Measurements from ENCODE around the gene DNAJC13.

Gene DNAJC13

DNA sequence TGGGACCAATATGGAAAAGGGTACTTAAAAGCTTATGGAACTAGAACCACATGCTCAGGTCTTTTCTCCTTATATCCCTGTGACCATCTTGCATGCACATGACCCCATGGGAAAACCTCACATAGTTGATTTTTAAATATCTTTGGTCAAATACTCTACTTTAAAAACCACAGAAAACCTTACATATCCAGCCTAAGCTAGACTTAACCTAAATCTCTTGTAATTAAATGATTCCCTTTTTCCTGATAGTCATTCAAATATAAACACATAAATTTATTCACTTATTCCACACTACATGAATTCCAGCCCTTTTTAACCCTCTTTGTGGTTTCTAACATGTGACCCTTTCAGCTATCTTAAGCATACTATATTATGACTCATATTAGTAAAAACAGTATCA is 46.8 kb downstream of the DNAJC13 start:
- TF ChIP-seq FOXM1 (IDR thresholded peaks at IDR 0.05; ENCODE audit: borderline replicate concordance, low read depth) (no peak), EP300 (IDR thresholded peaks at IDR 0.05; ENCODE audit: borderline replicate concordance) (no peak), ZBTB7A (IDR thresholded peaks at IDR 0.05; ENCODE audit: low read depth) (no peak), TAF1 (IDR thresholded peaks at IDR 0.05; ENCODE audit: low read depth) (no peak), CREB1 (IDR thresholded peaks at IDR 0.05; ENCODE audit: low read depth) (no peak), EGR1 (IDR thresholded peaks at IDR 0.05) (no peak), NFIC (IDR thresholded peaks at IDR 0.05) (no peak), TCF12 (IDR thresholded peaks at IDR 0.05; ENCODE audit: low read depth) (no peak), RAD21 (IDR thresholded peaks at IDR 0.05; ENCODE audit: low read depth) (no peak), CEBPB (IDR thresholded peaks at IDR 0.05) (no peak), TEAD4 (IDR thresholded peaks at IDR 0.05) (no peak), YY1 (IDR thresholded peaks at IDR 0.05; ENCODE audit: low read depth) (no peak)
- TF ChIP-seq, protein P1, sequence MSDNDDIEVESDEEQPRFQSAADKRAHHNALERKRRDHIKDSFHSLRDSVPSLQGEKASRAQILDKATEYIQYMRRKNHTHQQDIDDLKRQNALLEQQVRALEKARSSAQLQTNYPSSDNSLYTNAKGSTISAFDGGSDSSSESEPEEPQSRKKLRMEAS (IDR thresholded peaks at IDR 0.05) = no peak
- TF ChIP-seq, protein P2, sequence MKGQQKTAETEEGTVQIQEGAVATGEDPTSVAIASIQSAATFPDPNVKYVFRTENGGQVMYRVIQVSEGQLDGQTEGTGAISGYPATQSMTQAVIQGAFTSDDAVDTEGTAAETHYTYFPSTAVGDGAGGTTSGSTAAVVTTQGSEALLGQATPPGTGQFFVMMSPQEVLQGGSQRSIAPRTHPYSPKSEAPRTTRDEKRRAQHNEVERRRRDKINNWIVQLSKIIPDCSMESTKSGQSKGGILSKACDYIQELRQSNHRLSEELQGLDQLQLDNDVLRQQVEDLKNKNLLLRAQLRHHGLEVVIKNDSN (IDR thresholded peaks at IDR 0.05) = no peak
- TF ChIP-seq, protein P3, sequence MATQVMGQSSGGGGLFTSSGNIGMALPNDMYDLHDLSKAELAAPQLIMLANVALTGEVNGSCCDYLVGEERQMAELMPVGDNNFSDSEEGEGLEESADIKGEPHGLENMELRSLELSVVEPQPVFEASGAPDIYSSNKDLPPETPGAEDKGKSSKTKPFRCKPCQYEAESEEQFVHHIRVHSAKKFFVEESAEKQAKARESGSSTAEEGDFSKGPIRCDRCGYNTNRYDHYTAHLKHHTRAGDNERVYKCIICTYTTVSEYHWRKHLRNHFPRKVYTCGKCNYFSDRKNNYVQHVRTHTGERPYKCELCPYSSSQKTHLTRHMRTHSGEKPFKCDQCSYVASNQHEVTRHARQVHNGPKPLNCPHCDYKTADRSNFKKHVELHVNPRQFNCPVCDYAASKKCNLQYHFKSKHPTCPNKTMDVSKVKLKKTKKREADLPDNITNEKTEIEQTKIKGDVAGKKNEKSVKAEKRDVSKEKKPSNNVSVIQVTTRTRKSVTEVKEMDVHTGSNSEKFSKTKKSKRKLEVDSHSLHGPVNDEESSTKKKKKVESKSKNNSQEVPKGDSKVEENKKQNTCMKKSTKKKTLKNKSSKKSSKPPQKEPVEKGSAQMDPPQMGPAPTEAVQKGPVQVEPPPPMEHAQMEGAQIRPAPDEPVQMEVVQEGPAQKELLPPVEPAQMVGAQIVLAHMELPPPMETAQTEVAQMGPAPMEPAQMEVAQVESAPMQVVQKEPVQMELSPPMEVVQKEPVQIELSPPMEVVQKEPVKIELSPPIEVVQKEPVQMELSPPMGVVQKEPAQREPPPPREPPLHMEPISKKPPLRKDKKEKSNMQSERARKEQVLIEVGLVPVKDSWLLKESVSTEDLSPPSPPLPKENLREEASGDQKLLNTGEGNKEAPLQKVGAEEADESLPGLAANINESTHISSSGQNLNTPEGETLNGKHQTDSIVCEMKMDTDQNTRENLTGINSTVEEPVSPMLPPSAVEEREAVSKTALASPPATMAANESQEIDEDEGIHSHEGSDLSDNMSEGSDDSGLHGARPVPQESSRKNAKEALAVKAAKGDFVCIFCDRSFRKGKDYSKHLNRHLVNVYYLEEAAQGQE (IDR thresholded peaks at IDR 0.05; ENCODE audit: low read depth) = no peak

DNA sequence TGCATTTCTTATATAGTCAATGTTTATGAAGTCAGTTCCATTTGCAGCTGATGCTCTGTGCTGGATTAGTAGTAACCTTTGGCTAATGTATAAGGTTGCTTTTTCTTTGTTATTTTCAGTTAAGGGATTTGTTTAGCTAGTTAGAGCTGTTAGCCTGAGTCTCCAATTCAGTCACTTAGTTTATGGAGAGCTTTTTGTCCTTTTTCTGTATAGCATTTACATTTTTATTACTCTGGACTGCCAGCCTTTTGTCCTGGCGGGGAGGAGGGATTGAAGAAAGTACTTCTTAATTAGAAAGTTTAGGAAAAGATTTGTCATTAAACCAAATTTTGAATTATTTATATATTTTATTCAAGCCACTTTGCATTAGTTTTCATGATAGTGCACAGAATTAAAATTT is 52.0 kb downstream of the DNAJC13 start:
- TF ChIP-seq CREB1 (IDR thresholded peaks at IDR 0.05; ENCODE audit: low read depth) (no peak), TEAD4 (IDR thresholded peaks at IDR 0.05) (no peak), FOXM1 (IDR thresholded peaks at IDR 0.05; ENCODE audit: borderline replicate concordance, low read depth) (no peak), NFIC (IDR thresholded peaks at IDR 0.05) (no peak), EGR1 (IDR thresholded peaks at IDR 0.05) (no peak), TCF12 (IDR thresholded peaks at IDR 0.05; ENCODE audit: low read depth) (no peak), CEBPB (IDR thresholded peaks at IDR 0.05) (no peak), RAD21 (IDR thresholded peaks at IDR 0.05; ENCODE audit: low read depth) (no peak), ZBTB7A (IDR thresholded peaks at IDR 0.05; ENCODE audit: low read depth) (no peak), EP300 (IDR thresholded peaks at IDR 0.05; ENCODE audit: borderline replicate concordance) (no peak), YY1 (IDR thresholded peaks at IDR 0.05; ENCODE audit: low read depth) (no peak), TAF1 (IDR thresholded peaks at IDR 0.05; ENCODE audit: low read depth) (no peak)
- TF ChIP-seq, protein P3 (IDR thresholded peaks at IDR 0.05; ENCODE audit: low read depth) = no peak
- TF ChIP-seq, protein P2 (IDR thresholded peaks at IDR 0.05) = no peak
- TF ChIP-seq, protein P1 (IDR thresholded peaks at IDR 0.05) = no peak

DNA sequence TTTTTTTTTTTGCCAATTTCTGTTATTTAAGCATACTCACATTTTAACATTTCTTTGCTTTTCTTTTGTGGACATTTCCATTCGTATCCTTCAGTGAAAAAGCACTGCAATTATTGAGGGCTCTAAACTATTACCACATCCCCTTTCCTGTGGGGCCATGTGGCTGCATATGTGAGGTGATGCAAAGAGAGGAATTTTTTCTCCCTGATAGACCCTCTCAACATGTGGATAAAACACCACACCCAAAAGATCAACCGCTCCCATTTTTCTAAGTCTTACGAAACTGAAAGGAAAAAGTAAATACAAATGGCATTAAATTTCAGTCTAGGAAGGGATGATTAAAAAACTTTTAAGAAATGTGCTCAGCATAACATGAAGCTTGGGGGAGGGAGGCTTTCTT is 68.8 kb downstream of the DNAJC13 start:
- TF ChIP-seq, protein P2 (IDR thresholded peaks at IDR 0.05) = no peak
- TF ChIP-seq, protein P3 (IDR thresholded peaks at IDR 0.05; ENCODE audit: low read depth) = no peak
- TF ChIP-seq EP300 (IDR thresholded peaks at IDR 0.05; ENCODE audit: borderline replicate concordance) (no peak), EGR1 (IDR thresholded peaks at IDR 0.05) (no peak), YY1 (IDR thresholded peaks at IDR 0.05; ENCODE audit: low read depth) (no peak), NFIC (IDR thresholded peaks at IDR 0.05) (no peak), TCF12 (IDR thresholded peaks at IDR 0.05; ENCODE audit: low read depth) (no peak), TEAD4 (IDR thresholded peaks at IDR 0.05) (no peak), FOXM1 (IDR thresholded peaks at IDR 0.05; ENCODE audit: borderline replicate concordance, low read depth) (no peak), TAF1 (IDR thresholded peaks at IDR 0.05; ENCODE audit: low read depth) (no peak), ZBTB7A (IDR thresholded peaks at IDR 0.05; ENCODE audit: low read depth) (no peak)

DNA sequence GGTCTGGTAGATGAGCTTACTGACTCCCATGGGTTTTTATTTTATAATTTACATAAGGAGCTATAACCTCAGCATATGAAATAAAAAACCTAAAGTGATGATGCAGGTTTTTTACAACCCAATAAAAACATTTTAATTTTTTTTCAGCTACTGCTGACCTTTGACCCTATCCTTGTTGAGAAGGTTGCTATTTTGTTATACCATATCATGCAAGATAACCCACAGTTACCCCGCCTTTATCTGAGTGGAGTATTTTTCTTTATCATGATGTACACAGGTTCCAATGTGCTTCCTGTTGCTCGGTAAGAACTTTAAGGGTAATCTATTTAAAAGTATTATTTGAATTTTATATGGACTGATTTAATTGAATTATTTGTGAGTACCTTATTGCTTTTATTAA is 70.8 kb downstream of the DNAJC13 start:
- TF ChIP-seq EGR1 (IDR thresholded peaks at IDR 0.05) = no peak
